Stimulated activated CD8-positive, alpha-beta memory T cell treated with anti-CD3 and anti-CD28 coated beads, Interleukin-4, amount 100 ng/mL, for 4 hours (primary cell): ENCODE data around the gene SAP25.
A peak's percentile ranks its signal among the peaks of the same experiment; 100 is the strongest.
"Not testable (repeated sequence)": the region's sequence is repeated elsewhere in the genome, so short reads cannot be mapped to it uniquely, and the experiment has no call there.

Experiments
- DNase-seq, 2 donors: peaks; one replicate each; pipeline ENCODE4 v3.0.0-alpha.2; 2020; ENCODE audit warnings: low read depth in 2 of 2, low spot score in 1 of 2

The SAP25 gene

DNA sequence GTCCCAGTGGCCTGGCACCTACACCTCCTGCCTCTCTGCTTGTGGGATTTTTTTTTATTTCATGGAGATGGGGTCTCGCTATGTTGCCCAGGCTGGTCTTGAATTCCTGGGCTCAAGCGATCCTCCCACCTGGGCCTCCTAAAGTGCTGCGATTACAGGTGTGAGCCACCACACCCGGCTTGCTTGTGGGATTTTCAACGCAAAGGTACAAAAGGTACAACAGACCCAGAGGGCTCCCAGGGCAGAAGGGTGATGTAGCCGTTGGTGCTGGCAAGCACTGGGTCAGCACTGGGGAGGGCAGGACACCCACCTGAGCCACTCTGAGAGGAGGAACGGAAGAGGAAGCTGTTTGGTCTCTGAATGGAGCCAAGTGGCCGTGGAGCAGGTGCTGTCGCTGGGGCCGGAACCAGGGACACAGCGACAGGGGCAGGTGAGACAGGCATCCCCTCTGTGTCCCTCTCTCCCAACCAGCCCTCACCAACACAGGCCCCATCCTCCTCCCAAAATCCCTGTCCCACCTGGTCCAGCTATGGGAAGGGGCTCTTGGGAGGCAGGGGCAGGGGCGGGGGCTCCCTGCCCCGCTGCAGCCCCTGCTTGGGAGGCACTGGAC lies 2.8 kb upstream of the SAP25 start:
- DNase-seq: no peak

DNA sequence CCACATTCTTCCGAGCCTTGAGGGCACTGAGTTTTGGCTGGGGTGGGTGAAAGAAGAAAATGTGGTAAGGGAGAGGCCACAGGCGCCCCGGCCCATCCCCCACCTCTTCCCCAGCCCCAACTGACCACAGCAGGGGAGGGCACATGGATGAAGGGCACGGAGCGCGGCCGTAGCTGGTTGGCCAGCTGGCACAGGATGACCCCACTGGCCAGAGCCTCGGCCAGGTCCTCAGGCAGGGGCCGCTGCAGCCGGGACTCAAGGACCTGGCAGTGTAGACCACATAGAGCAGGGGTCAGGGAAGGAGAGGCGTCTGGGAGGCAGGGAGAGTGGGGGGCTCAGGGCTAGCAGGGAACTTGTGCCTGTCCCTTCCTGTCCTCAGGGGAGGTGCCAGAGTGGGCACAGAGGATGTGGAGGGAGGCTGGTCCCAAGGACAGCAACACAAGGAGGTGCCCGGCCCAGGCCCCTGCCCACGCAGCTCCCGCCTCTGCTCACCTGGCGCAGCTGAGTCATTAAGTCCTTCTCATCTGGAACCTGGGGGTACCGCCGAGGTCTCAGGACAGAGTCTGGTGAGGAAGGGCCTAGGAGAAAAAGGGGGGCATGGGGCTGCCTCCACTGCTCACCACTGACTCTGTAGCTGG lies 2.2 kb upstream of the SAP25 start:
- no peak for DNase-seq

DNA sequence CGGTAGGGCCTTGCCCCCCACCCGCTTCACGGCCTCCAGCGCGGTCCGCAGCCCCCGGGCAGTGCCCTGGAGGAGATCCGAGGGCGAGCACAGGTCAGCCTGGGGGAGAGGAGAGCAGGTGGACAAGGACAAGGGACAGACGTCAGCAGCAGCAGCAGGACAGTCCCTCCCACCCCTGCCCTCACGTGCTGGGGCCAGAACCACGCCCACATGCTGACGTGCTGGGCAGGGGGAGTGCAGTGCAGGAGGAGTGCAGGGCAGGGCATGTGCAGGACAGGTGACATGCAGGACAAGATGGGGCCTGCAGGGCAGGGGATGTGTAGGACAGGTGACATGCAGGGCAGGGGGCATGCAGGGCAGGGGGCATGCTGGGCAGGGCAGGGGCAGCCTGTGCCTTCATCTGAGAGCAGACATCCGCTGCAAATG lies 1.5 kb upstream of the SAP25 start:
- DNase-seq: no peak

DNA sequence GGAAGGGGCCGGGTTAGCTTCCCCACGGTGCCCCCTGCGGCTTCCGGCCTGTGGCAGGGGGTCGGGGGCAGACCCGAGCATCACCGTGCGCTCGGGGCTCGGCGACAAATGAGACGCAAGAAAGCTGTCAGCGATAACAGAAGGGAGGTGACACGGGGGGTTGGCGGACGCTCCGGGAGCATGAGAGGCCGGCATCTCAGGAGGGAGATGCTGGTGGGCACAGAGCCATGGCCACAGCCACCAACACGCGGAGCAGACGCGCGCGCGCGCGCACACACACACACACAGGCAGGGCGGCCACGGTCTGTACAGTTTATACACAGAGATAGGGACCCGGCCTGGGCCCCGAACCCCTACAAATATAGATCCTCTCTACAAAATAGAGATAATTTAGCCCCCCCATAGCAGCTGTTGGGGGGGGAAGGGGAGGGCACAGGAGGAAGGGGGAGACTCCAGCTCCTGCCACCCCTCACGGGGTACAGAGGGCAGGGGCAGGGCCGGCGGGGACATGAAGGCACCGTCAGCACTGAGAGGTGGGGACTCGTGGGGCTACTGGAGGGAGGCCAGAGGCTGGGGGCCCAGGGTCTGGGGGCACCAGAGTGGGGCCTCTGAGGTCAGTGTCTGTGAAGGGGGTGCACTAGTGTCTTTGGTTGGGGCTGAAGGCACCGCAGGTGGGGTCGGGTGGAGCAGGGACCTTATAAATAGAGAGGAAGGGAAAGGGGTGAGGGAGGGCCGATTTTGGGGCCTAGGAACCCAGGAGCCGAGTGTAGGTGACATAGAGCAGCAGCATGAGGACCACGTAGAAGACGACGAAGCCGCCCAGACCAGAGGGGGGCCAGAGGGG lies 884 bp upstream of the SAP25 start:
- DNase-seq: no peak

DNA sequence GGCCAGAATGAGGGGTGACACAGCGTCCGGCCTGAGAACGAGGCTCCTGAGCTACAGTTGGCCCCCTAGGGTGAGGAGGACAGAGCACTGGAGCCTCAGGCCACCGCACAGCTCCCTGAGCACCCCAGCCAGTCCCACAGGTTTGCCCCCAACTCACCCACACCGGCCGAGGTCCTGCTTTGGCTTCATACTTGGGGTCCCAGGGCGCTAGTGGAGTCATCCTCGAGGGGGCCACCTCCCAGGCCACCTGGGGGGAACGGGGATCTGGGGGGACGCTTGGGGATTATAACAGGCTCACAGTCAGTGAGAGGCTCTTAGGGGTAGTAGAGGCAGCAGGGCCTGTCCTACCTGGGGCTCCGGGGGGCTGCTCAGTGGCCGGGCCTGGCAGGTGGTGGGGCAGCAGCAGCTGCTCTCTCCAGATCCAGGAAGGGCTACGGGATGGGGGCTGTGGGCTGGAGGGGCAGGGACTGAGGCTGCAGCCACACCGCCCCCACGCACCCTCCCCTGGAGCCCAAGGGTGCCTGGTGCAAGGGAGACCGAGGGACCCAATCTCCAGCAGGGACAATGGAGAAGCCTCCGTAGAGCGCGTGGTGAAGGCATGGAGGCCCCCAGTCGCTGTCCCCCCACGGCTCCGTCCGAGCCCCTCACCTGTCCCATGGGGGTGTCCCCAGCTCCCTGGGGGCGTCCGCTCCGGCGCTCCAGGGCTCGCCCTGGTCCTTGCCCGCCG lies 588 bp downstream of the SAP25 start:
- DNase-seq: no peak

DNA sequence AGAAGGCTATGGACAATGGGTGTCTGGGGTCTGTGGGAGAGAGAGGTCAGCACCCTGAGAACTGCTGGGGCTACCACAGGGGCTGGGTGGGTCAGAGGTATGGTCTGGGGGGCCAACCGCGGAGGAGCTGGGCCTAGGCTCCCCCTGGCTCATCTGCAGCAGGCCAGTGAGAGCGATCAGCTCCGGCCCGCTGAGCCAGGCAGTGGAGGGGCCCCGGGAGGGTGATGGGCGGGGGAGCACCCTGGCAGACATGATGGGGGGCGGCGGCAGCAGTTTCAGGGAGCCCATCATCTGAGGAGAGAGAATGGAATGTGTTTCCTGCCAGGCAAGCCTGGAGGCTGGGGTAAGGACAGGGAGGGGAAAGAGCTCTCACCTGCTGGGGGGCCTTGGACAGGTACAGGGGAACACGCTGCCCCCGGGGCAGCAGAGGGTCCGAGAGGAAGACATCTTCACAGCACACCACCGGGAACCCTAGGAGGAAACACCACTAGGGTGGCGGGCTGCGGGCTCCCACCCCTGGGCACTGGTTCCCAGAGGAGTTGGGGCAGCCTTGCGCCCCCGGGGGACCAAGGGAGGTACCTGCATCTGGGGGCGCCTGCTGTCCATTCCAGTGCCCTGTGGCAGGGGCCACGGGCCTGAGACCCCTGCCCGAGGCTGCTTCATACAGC lies 1.3 kb downstream of the SAP25 start:
- DNase-seq: no peak

DNA sequence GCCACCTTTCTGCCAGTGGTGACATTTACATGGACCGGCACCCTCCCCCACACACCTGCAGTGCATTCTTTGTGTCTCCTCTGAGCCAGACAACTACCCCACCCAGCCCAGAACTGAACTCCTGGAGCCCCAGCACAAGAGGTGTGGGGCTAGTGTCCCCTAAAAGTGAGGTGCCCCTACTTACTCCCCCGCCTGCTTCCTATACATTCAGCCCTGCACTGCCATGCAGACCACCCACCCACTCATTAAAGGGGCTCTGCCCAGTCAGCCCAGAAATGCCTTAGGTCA lies 1.9 kb downstream of the SAP25 start:
- DNase-seq: no peak

DNA sequence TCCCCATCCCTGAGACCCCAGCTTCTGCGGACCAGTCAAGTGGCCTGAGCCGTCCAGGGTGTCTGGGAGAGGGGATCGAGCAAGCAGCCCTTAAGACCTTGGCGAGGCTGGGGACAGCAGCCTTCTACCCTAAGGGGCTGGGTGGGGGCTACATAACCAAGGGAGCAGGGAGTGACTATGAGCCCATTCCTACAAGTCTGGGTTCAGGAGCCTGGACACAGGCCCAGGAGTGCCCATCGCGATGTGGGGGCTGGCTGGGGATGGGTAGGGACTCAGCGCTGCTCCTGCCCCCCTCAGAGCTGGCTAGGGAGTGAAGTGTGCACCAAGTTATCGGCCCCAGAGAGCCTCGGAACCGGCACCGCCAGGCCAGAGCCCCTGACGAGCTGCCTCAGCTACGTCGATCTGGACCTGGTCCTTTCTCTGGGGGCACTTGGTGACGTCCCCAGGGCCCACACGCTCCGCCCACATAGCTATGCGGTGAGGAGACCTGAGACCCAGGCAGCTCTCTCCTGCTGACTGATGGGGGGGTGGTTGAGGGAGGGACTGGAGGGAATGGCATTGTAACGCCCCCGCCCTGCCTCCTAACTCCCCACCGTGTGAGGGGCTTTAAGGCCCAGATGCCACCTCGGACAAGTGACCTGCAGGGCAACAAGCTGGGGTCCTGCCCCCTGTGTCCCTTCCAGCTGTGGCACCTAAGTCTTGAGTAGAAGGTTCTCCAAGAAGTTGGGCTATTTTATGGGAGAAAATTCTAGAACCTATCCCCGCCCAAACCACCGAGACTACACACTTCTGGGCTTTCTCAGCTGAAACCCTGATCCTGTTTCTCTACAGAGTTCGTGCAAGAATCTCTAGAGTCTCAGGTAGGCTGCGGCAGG lies 2.5 kb downstream of the SAP25 start:
- no peak for DNase-seq

DNA sequence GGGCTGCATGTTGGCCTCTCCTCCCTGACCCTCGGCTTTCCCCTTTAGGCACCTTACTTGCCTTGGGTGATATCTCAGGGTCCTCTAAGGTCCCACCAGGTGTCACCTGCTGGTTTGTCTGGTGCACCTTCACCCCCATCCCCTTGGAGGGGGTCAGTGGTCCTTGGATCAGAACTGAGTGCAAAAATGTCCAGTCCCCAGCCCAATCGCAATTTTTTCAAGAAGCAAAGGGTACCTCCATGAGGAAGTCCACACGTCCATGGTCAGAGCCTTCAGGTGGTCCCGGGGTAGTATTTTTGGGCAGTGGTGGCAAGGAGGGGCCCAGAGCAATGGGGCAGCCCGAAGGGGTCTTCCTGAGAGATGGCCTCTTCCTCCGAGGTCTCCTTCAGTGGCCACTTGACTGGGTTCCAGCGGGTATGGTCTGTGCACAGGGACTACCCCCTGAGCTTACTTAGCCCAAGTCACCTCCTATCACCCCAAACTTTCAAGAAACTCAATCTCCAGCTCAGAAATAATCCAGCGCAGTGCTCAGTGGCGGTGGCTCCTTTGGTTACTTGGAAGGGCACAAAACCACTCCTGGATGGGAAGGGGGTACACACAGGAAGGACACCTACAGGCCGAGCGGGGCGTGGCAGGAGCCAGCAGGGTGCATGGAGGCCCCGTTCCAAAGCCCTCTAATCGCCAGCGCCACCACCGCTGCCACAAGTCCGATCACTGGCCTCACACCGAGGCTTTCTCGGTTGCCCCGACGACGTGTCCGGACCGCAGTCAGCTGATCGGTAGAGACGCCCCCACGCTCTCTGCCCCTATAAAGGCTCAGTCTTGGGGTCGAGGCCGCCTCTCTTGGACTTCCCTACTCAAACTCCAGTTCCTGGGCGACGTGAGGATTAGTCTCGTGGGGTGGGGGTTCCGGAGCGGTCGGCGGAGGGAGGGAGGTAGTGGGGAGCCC lies 4.5 kb downstream of the SAP25 start:
- DNase-seq: no peak

DNA sequence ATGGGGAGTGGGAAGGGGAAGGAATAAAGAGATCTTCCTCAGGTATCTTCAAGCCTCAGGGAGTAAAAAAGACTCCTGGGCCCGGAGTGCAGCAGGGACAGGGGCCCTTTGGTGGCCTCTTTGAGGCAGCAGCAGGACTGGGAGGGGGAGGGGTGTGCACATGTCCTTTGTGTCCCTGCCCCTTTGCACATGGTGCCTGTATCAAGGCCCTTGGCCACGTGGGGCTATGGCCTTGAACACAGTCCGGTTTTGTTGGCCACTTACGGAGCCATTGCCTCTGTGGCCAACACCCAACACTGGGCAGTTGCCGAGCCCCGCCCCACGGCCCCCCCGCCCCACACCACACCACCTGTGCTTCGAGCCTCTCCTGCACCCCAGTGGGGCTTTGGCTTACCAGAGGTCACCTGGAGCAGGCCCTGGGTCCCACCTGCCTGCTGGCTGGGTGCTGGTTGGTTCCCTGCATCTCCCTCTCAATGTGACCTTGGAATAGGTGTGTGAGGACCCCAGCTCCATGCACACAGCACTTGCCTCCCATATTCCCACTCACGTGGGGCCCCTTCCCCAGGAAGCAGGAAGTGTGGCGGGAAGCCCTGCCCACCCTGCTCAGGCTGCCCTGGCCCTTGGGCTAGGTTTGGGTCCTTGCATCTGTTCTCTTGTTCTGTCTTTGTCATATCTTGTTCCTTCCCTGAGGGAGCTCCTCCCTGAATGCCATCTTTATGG lies 5.4 kb downstream of the SAP25 start:
- DNase-seq: no peak

DNA sequence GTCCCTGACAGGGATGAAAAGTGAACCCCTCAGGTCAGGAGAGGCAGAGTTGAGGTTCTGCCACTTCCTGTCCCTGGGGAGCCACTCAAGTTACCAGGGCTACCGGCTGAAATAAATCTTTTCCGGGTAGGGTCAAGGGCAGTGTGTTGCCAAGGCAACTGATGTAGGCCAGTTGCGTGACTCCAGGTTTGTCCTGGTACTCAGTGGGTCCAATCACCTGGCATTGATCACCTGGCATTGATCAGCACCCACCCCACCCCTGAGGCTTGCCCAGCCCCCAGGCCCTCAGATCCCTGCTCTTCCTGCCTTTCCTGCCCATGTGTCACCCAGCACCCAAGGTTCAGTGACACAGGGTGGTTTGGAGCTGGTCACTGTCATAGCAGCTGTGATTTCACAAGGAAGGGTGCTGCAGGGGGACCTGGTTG lies 5.9 kb downstream of the SAP25 start:
- no peak for DNase-seq

DNA sequence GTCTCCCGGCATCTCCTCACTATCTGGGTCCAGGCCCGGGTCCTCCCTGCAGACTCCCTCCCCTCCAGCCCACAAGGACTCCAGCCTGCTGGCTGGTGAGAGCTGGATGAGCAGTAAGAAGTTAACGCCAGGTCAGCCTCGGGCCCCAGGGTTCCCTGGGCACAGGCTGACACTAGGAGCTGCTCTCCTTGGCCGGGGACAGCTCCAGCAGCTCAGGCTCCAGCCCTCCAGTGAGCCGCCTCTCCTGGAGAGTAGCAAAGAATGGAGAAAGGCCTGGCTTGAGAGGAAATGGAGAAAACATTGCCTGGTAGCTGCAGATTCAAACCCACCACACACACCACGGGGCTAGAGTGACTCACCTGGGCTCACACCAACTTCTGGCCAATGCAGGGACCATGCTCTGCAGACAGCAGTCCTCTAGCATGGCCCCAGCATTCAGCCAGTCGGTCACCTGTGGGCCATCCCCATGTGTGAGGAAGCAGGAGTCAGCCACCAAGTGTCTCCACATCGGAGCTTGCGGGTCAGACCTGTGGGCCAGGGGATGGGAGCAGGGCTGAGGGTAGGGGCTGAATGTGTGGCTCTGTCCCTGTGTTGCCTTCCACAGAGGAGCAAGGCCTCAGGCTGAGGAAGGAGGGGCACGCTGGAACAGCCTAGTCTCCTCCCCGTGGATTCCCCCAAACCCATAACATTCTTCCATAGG lies 6.5 kb downstream of the SAP25 start:
- no peak for DNase-seq

DNA sequence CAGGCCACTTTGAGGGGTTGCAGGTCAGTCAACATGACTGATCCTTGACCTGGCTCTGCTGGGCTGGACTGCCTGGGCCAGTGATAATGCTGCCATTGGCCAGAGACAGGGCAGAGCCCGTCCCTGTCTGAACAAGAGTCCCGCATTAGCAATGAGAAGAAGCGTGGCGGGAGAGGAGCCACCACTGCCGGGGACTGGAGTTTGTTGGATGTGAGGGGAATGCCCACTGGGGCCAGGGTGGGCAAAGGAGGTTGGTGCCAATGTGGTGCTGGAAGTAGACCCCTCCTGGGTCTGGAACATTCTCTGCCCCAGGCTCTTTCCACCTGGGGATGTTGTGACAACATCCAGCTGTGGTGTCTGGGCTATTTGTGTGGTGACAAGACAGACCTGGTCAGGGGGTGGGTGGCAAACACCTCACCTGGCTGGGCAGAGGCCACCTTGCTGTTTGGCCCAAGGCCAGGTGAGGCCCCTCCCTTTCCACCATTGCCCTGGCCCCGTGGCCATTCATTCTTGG lies 7.6 kb downstream of the SAP25 start:
- DNase-seq: no peak

DNA sequence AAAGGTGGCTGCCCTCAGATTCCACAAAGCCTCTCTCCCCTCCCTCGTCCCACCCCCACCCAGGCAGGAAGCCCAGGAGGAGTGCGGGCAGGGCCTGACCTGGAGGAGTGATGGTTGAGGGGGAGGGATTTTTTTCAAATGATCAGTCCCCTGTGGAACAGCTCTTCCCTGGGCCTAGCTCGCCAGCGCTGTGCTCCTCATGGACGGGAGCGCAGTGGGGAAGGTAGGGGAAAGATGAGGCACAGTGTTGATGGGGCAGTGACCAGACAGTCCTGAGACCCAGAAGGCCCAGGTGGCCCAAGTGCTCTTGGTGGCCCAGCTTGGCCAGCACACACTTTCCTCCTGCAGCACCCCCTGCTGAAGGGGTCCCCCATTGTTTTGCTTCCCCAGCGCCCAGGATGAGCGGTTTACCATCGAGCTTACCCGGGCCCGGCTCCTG lies 8.5 kb downstream of the SAP25 start:
- no peak for DNase-seq

DNA sequence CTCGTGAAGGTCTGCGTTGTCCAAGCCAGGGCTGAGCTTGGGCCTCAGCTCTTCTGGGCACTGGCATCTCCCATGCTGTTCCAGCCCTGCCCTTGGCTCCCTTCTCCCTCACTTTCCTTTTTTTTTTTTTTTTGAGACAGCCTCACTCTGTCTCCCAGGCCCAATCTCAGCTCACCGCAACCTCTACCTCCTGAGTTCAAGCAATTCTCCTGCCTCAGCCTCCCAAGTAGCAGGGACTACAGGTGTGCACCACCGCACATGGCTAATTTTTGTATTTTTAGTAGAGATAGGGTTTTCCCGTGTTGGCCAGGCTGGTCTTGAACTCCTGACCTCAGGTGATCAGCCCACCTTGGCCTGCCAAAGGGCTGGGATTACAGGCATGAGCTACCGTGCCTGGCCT lies 9.3 kb downstream of the SAP25 start:
- not testable (repeated sequence) for DNase-seq

DNA sequence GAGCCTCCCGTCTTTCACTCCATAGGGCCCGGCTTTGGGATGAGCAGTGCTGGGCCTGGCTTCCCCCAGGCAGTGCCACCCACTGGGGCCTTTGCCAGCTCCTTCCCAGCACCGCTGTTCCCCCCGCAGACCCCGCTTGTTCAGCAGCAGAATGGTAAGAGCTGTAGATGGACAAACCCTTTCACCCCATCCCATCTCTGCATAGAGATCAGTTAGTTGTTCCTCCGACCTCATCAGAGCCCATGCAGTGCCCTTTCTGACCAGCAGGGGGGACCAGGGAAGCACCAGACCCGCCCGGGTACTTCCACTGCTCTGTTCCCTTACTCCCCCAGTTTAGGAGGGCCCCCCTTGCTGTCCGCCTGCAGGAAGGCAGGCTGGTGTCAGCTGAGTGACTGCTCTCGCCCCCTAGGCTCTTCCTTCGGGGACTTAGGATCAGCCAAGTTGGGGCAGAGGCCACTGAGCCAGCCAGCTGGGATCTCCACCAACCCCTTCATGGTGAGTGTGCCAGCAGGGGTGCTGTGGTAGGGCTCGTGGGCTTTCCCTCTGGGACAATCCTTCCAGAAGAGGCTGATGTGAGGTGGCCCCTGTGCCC lies 9.8 kb downstream of the SAP25 start:
- peak; percentile 64 to 90 for DNase-seq

DNA sequence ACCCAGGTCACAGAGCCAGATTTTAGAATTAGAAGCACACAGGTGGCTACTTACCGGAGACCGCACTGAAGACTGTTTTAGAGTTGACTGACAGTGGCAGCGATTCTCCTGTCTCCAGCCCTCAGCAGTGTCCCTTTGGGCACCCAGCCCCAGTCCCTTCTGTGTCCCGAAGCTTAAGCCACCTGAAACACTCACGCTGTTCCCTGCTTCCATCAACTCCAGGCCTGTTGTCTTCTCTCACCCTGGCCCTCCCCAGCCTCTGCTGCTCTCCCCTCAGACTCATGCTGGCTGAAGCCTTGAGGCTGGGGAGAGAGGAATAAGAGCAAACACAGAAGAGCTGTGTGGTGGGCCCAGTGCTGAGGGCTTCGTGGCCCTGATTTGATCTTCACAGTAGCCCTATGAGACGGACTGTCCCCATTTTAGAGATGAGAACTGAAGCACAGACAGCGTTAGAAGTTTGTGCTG lies 10.6 kb downstream of the SAP25 start:
- DNase-seq: no peak
